H1 (cell line): ENCODE measurements around the gene ESR1.

ENCODE experiments used
- ATF3 ChIP-seq: IDR thresholded peaks from 2 replicates; pipeline ENCODE4 v1.6.1; 2011; ENCODE audit warnings: low read depth, mild to moderate bottlenecking, low read length; ENCODE audit not compliant: insufficient read depth
- E2F6 ChIP-seq: IDR thresholded peaks from 2 replicates; pipeline ENCODE4 v1.6.1; 2012; ENCODE audit warnings: inconsistent platforms

- TF ChIP-seq E2F6: no peak
- TF ChIP-seq ATF3: no peak
Measured at GRCh38 chr6:151901009-151901411, 93.5 kb downstream of the ESR1 start.
